HG02571 (cell line): ENCODE data around the gene PPM1B.
A peak's percentile ranks its signal among the peaks of the same experiment; 100 is the strongest.
"Not testable (repeated sequence)": the region's sequence is repeated elsewhere in the genome, so short reads cannot be mapped to it uniquely, and the experiment has no call there.

Experiments used
- ATAC-seq: cut with Tn5 transposase; IDR thresholded peaks from one replicate; pipeline ENCODE4 v1.9.1; 2021; ENCODE audit warnings: mild to moderate bottlenecking, moderate library complexity; ENCODE audit not compliant: unreplicated experiment

The PPM1B gene

DNA sequence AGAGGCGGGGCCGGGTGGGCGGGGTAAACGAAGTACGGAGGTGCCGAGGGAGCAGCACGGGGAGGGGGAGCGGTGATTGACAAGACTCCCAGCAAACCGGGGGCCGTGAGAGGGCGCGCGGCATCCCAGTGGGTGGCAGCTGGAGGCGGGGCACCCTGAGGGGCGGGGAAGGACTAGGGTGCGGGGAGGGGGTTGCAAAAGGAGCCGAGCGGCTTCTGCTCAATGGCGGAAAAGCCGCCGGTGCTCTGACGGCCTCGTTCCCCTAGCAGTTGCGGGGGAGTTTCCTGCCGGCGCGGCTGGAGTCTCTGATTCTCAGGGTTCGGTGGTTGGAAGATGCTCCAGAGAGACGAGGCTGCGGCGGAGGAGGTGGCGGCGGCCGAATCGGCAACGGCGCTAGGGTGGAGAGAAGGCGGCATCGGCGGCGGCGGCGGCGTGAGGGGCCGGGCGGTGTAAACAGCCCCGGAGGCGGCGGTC, at the start of gene PPM1B:
Gene PPM1B (plus strand): TSS at position 195 of the 474 bp plus-strand sequence. CDS start 32,325 bp downstream, outside the sequence.
- peak; percentile 67 for ATAC-seq

DNA sequence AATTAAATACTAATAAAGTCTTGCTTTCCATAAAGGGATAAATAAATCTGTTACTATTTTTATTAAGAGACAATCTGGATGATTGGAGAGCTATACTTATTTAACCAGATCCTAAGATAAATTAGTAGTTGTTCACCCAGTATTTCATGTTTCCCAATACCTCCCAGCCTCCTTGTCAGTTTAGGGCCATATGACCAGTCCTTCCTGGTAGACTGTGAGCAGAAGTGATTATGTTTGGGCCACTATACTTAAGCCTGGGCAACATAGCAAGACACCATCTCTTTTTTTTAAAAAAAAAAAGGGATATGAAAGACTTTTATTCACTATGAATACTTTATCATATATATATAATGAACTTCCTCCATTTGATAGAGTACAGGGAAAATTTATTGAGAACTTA, 48.8 kb upstream of the PPM1B start:
- ATAC-seq: no peak

DNA sequence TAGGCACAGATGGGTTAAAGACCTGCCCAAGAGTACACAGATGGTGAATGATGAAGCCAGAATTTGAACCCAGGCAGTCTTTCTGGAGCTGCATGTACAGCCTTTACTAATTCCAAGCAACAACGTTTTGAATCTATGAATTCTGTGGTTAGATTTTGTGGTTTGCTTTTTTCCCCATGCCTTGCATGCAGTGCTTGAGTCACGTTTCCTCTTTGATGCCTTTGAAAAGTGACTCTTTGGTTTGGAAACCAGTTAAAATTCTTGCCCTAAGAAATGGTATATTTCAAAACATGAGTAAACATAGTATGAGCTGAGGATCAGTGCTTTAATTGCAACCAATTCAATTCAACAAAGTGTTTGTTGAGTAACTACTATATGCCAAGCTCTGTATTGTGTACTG, 48.2 kb upstream of the PPM1B start:
- ATAC-seq: no peak

DNA sequence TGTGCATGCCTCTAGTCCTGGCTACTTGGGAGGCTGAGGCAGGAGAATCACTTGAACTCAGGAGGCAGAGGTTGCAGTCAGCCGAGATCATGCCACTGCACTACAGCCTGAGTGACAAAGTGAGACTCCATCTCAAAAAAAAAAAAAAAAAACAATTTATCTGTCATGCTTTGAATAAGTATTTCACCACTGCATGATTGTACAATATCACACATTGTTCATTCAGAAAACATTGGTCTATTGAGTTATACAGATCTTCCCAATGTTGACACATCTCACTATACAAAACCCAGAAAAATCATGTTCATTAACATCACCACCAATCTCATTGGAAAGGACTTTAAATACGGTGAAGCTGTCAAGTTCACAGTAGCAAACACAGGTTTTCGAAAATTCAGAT, 46.8 kb upstream of the PPM1B start:
- no peak for ATAC-seq

DNA sequence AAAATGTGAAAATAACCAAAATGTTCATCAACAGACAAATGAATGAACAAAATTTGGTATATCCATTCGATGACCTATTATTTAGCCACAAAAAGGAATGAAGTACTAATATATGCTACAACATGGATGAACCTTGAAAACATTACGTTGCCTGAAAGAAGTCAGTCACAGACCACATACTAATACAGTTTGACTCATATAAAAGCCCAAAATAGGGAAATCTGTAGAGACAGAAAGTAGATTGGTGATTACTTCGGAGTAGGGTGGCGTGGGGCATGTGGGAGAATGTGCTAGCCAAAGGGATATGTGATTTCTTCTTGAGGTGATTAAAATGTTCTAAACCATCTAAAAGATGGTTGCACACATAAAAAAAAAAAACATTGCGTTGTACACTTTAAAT, 44.2 kb upstream of the PPM1B start:
- ATAC-seq: no peak

DNA sequence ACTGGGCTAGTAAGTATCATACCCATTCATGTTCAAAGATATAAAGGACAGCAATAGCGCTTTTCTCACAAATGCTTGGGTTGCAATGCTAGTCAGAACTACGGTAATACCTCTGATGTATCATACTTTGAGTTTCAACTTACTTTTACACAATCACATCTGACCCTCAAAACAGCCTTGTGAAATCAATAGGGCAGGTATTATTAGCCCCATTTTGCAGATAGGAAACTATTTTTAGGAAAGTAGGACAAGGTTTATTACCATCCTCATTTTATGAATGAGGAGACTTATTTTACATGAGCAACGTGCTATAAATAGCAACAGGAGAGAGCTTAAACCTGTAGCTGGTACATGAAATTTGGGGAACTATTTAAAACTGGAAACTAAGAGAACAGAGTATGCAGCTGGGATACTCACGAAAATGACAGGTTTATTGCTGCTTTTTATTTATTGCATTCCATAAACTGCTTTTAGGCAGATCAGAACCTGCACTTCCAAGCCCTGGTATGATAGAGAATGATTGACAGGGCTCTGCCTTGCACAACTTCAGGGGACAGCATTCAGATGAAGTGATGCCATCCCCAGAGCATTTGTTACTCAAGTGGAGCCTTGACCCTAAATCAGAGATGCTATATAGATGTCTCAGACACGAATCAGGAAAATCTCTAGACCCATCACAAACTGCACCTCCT, 42.4 kb upstream of the PPM1B start:
- no peak for ATAC-seq

DNA sequence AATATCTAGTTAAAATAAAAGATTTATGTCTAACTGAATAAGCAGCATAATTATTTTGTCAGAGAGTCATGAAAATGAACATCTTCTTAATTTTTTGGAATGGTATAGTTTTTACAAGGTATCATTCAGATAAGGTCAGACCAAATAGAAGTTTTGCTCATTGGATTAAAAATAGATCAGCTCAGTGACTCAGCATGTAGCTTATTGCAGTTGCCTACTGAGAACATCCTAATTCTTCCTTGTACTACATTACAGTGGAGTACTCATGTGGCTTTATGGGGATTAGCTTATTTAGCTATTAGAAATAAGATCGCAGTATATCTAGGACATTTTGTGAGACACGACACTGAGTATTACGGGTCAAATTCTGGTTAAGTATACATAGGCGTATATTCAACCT, 38.2 kb upstream of the PPM1B start:
- ATAC-seq: no peak

DNA sequence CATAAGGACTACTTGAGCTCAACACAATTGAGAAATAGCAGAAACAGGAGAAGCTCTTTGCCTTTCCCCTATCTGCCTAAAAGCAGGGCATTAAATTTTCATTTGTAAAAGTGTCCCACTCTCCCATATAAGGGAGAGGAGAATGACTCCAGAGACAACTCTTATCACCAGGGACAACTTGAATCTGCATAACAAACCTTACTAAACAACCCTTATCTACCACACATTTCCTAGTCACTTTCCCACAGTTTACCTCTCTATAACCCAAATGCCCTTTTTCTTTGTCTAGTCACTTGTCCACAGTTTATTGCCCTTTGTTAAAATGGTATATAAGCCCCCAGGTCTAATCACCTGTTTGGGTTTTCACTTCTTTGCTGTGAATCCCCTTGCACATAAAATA, 37.5 kb upstream of the PPM1B start:
- no peak for ATAC-seq

DNA sequence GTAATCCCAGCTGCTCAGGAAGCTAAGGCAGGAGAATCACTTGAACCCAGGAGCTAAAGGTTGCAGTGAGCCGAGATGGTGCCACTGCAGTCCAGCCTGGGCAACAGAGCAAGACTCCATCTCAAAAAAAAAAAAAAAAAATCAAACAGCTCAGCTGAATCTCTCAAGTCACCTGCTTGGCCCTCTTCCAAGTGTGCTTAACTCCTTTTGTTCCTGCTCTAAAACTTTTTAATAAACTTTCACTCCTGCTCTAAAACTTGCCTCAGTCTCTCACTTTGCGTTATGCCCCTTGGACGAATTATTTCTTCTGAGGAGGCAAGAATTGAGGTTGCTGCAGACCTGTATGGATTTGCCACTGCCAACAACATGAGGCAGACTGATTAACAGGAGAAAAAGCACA, 35.1 kb upstream of the PPM1B start:
- not testable (repeated sequence) for ATAC-seq

DNA sequence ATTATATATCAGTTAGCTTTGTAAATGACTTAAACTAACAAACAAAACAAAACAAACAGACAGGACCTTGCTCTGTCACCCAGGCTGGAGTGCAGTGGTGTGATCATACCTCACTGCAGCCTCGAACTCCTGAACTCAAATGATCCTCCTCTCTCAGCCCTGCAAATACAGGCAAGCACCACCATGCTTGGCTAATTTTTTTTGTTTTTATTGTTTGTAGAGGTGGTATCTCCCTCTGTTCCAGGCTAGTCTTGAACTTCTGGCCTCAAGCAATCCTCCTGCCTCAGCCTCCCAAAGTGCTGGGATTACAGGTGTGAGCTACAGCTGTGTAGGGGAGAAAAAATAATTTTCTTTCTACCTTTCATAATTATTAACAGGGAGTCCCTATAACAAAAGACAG, 33.8 kb upstream of the PPM1B start:
- no peak for ATAC-seq

DNA sequence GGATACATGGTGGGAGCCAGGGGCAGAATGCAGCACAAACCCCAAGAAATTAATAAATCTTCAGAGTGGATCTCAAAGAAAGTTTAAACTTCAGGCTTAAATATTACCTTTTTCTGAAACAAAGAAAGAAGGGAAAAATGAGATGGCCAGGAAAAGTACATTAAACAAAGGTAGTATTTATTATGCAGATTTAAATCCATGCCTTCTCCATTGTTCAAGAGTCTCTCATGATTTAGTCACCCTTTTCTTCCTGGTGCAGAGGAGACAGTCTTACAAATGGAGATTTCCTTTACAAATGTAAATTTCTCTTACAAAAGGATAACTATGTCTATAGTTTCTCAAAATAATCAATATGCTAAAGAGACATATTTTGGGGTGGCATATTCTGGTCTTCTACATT, 33.4 kb upstream of the PPM1B start:
- no peak for ATAC-seq

DNA sequence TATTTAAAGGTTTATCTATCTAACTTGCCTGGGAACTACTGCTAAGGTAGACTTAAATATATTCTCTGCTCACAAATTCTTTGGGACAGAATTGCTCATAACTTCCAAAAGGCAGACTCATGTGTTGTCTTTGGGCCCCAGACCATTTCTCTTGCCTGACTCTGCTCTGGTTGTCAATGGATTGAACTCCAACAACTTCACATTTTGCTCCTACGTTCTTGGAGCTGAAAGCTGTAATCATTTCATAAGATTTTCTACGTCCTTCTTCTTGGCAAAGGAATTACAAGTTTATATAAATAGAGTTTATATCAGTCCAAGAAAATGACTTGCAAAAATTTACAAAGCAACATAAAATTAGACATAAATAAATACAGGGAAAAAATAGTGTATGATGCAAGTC, 32.9 kb upstream of the PPM1B start:
- no peak for ATAC-seq

DNA sequence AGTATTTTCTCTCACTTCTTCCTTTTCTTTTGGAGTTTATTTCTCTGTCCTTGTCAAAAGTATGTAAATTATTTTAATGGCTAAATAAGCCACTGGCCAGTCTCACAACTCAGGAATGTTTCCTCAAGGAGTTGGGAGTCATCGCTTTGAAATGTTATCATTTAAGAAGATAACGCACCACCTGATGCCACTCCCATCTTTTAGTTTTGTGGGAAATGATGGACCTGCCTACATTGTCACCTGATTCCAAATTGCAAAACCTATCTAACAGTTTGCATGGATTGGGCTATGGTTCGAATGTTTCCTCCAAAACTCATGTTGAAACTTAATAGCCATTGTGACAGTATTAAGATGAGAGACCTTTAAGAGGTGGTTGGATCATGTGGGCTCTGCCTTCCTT, 32.4 kb upstream of the PPM1B start:
- ATAC-seq: no peak

DNA sequence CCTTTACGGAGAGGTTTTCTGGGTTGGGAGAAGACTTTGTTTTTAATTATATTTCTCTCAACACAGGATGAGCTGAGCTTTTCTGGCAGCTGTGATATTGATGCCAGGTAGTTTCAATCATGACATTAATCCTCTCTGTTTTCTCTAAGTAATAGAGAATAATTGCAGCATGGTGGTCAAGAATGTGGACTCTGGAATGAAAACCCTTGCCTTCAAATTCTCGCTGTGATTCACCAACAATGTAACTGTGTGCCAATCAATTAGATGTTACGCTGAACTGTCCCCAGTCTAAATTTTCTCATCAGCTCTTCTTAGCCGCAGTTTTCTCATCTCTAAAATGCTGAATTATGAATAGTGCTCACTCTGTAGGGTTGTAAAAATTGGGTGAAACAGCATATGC, 31.6 kb upstream of the PPM1B start:
- no peak for ATAC-seq

DNA sequence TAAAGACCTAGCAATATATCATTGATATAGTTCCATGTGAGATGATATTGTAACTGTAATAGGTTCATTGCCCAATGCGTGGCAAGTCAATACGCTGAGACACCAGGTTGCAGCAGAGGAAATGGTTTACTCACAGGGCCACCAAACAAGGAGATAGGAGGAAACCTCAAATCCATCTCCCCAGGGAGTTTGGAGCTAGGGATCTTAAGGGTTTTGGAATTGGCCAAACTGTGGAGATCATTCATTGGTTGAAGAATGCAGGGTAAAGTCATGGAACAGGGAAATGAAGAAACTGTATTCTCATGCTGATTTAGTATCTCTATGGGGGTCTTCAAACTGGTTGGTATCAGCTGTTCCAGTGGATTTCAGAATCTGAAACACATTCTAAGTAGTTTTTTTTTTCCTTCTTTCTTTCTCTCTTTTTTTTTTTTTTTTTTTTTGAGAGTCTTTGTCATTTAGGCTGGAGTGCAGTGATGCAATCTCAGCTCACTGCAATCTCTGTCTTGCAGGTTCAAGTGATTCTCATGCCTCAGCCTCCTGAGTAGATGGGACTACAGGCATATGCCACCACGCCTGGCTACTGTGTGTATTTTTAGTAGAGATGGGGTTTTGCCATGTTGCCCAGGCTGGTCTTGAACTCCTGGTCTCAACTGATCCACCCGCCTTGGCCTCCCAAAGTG, 30.7 kb upstream of the PPM1B start:
- ATAC-seq: no peak

DNA sequence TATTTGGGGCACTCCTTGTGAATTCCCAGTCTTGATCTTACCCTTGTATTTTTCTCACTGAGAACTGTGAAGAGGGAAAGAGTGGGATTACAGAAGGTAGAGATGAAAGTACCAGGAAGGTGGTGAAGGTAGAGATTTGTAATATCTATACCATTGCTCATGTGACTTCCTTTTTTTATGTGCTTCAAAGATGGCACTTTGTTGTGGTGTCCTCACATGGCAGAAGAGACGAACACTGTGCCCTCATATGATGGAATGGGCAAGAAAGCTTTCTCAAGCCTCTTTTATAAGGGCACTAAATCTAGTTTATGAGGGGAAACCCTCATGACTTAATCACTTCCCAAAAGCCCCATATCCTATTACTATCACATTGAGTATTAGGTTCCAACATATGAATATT, 28.9 kb upstream of the PPM1B start:
- ATAC-seq: no peak

DNA sequence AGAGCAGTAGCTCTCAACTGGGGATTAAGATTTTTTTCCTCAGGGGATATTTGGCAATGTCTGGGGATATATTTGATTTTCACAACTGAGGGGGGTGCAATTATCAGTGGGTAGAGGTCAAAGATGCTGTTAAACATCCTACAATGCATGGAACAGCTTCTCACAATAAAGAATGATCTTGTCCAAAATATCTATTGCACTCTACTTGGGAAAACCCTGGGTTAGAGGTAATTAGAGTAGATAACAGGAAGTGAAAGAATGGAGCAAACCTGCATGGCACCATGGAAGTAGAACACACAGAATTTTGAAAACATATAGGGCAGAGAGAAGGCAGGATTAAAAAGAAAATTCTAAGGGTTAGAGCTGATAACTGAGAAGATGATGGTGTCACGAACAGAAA, 26.4 kb upstream of the PPM1B start:
- no peak for ATAC-seq

DNA sequence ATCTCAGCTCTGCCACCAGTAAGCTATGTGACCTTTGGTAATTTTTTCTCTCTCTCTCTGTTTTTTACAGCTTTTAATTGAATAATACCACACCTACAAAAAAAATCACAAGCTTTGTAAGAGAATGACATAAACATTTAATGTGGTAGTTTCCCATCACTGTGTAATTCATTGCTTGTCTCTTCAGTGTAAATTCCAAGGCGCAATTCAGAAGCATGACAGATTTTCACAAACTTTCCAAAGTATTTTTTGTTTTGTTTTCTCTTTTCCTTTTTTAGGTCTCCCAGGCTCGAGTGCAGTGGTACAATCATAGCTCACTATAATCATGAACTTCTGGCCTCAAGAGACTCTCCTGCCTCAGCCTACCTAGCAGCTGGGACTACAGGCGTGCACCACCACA, 25.0 kb upstream of the PPM1B start:
- no peak for ATAC-seq

DNA sequence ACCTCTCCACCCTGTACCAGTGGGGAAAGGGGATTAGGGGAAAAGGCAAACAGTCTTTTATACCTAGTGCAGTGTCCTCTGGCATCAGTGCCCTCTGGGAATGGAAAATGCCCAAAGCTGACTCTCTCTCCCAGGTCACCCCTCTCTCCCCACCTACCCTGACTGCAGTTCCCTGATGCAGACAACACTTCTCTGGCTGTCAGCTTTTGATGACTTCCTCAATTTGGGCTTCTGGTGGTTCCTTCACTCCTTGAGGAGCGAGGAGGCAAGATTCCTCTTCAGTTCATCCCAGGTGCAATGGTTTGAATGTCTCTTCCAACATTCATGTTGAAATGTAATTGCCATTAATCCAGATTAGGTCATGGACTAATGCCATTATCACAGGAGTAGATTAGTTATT, 19.7 kb upstream of the PPM1B start:
- ATAC-seq: no peak

DNA sequence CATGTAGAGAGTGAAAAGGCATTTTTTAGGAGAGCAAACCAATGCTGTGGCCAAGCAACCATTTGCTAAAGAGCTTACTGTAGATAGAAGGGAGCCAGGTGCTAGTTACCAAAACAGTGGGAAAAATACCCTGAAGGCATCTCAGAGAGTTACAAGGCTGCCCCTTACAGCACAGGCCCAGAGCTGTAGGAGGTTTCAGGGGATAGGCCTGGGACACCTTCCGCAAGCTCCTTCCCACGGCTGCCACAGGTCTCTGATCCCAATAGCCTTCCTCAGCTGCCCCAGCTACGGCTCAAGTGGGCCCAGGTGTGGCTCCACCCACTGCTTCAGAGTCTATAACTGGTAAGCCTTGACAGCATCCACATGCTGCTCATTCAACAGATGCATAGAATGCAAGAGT, 18.2 kb upstream of the PPM1B start:
- no peak for ATAC-seq

DNA sequence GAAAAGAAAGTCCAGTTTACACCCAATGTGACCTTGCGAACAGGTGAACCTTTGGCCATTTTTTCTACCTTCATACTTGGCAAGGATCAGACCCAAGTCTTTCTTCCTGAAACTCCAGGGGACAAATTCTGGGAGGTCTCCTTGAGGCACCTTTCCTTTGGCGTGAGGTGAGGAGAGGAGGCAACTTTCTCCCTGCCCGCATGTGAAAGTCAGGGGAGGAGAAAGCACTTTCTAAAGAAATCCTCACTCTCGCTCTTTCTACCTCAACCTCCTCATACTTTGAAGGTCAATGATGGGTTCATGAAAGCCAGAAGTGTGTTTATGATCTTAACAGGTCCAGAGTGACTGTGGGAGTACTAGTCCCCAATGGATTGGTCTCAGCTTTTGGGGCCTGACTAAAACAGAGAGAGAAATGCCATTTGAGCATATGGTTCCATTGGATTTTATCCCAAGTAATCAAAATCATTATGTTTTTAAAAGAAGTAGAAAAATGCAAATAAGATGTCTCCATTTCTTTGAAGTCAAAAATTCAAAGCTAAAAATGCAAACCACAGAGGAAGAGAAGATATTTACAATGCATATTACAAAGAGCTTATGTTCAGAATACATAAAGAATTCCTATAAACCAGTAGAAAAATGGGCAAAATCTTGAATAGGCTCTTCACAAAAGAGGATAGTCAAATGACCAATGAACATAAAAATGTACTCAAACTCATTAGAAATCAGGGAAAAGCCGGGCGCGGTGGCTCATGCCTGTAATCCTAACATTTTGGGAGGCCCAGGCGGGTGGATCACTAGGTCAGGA, 15.6 kb upstream of the PPM1B start:
- ATAC-seq: no peak
